Stimulated activated CD4-positive, alpha-beta T cell treated with anti-CD3 and anti-CD28 coated beads, Interleukin-1b, Interleukin-23, amount 100 ng/mL, for 48 hours (primary cell): ENCODE results near the gene PXN.

Experiments used
- DNase-seq: peaks from one replicate; pipeline ENCODE4 v3.0.0-alpha.2; 2020

Gene PXN

GRCh38 chr12:120164293-120164692 lies 101.2 kb downstream of the PXN start:
- DNase-seq = no peak

GRCh38 chr12:120162763-120163162 lies 102.8 kb downstream of the PXN start:
- no peak for DNase-seq

DNA sequence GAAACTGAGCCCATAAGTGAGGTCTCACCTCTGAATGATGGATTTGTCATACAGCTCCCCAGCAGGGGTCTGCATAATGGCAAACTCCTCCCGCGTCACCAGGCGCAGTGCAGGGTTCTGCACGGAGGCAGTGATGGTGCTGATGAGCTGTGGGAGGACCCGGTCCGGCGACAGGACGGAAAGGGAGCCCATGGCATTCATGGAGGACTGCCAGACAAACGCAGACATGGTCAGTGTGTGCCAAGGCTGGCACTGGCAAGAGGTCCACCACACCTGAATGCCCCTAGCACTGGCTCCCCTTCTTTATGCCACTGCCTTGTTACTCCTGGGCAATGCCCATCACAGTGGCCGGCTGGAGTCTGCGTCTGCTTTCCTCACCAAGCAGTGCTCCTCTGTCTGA lies 103.7 kb downstream of the PXN start:
- DNase-seq = no peak
